GM23338 (cell line): ENCODE results near the gene GRN. TPM values are rescaled to one million over a fixed set of nuclear protein-coding genes. Genes with fewer than 3 reads are reported as not detected.

ENCODE experiments used
- ATAC-seq: fragments of 200-7000 bp; cut with Tn5 transposase; 3 replicates; pipeline ENCODE4 v1.9.1; 2020
- DNase-seq: peaks from one replicate; pipeline ENCODE4 v3.0.0-alpha.2; 2015; ENCODE audit warnings: low spot score
- H2AFZ ChIP-seq: fragments of 200-600 bp; sonication (generic); 2 replicates; pipeline ENCODE4 v1.8.0; 2016; ENCODE audit warnings: antibody characterized with exemption, mild to moderate bottlenecking, moderate library complexity
- H3F3A ChIP-seq: fragments of 200-600 bp; sonication (generic); replicated peaks from 2 replicates; pipeline ENCODE4 v1.8.0; 2017; ENCODE audit warnings: antibody characterized with exemption, mixed run types, low read depth
- H3K27ac ChIP-seq: fragments of 200-600 bp; sonication (generic); 2 replicates; pipeline ENCODE4 v1.6.1; 2016; ENCODE audit warnings: low read depth
- H3K27me3 ChIP-seq: fragments of 200-600 bp; sonication (generic); 2 replicates; pipeline ENCODE4 v1.8.0; 2016; ENCODE audit warnings: mild to moderate bottlenecking, mixed run types, moderate library complexity; ENCODE audit not compliant: insufficient read depth
- H3K36me3 ChIP-seq: fragments of 200-600 bp; sonication (generic); 2 replicates; pipeline ENCODE4 v1.8.0; 2016; ENCODE audit warnings: mild to moderate bottlenecking; ENCODE audit not compliant: insufficient read depth
- H3K4me1 ChIP-seq: fragments of 200-600 bp; sonication (generic); 2 replicates; pipeline ENCODE4 v1.8.0; 2016; ENCODE audit warnings: mild to moderate bottlenecking, moderate library complexity; ENCODE audit not compliant: insufficient read depth
- H3K4me2 ChIP-seq: fragments of 200-600 bp; sonication (generic); 2 replicates; pipeline ENCODE4 v1.7.1; 2017; ENCODE audit warnings: mixed run types
- H3K4me3 ChIP-seq: fragments of 200-600 bp; sonication (generic); 2 replicates; pipeline ENCODE4 v1.6.1; 2016; ENCODE audit warnings: mixed run types
- H3K79me2 ChIP-seq: fragments of 200-600 bp; sonication (generic); replicated peaks from 2 replicates; pipeline ENCODE4 v1.8.0; 2017; ENCODE audit warnings: mild to moderate bottlenecking; ENCODE audit not compliant: insufficient read depth
- H3K9me2 ChIP-seq: fragments of 200-600 bp; sonication (generic); 2 replicates; pipeline ENCODE4 v1.8.0; 2017; ENCODE audit not compliant: insufficient read depth
- H4K20me1 ChIP-seq: fragments of 200-600 bp; sonication (generic); replicated peaks from 2 replicates; pipeline ENCODE4 v1.8.0; 2017; ENCODE audit warnings: mild to moderate bottlenecking; ENCODE audit not compliant: insufficient read depth
- H3K27ac Mint-ChIP-seq: 2 replicates; pipeline ENCODE4 v1.8.0; 2020; ENCODE audit warnings: inconsistent platforms, mild to moderate bottlenecking, moderate library complexity, mixed read lengths
- H3K27me3 Mint-ChIP-seq: 3 replicates; pipeline ENCODE4 v1.8.0; 2022; ENCODE audit warnings: low read depth, mild to moderate bottlenecking, moderate library complexity, mixed read lengths, inconsistent platforms; ENCODE audit not compliant: insufficient read depth, poor library complexity
- H3K36me3 Mint-ChIP-seq: 3 replicates; pipeline ENCODE4 v1.8.0; 2021; ENCODE audit warnings: low read depth, mild to moderate bottlenecking, inconsistent platforms, moderate library complexity, mixed read lengths
- H3K4me1 Mint-ChIP-seq: 3 replicates; pipeline ENCODE4 v1.8.0; 2020; ENCODE audit warnings: mild to moderate bottlenecking, inconsistent platforms, mixed read lengths
- H3K4me3 Mint-ChIP-seq: 3 replicates; pipeline ENCODE4 v1.8.0; 2021; ENCODE audit warnings: moderate library complexity, mild to moderate bottlenecking, inconsistent platforms, mixed read lengths
- H3K9me3 Mint-ChIP-seq: 3 replicates; pipeline ENCODE4 v1.8.0; 2020; ENCODE audit warnings: moderate library complexity, mild to moderate bottlenecking, inconsistent platforms, mixed read lengths
- CTCF ChIP-seq, 2 experiments: fragments of 200-600 bp in 1 of 2; sonication (generic) in 1 of 2; conservative IDR thresholded peaks; 2 replicates each; pipeline versions ENCODE4 v1.5.1 to v1.6.1; 2016 to 2017; ENCODE audit warnings: antibody characterized with exemption in 2 of 2, low read depth in 2 of 2, mild to moderate bottlenecking in 2 of 2, moderate library complexity in 1 of 2
- ETS1 ChIP-seq: IDR thresholded peaks from 2 replicates; pipeline ENCODE4 v1.6.1; 2016; ENCODE audit warnings: antibody characterized with exemption
- EZH2 ChIP-seq: fragments of 200-600 bp; sonication (generic); IDR thresholded peaks from one replicate; pipeline ENCODE4 v1.8.0; 2017; ENCODE audit warnings: antibody characterized with exemption, mild to moderate bottlenecking, low read depth; ENCODE audit not compliant: unreplicated experiment
- EZH2phosphoT487 ChIP-seq: fragments of 200-600 bp; sonication (generic); IDR thresholded peaks from one replicate; pipeline ENCODE4 v1.8.1; 2018; ENCODE audit warnings: antibody characterized with exemption; ENCODE audit not compliant: unreplicated experiment
- JUNB ChIP-seq: IDR thresholded peaks from one replicate; pipeline ENCODE4 v1.6.1; 2016; ENCODE audit warnings: antibody characterized with exemption; ENCODE audit not compliant: unreplicated experiment
- NANOG ChIP-seq: IDR thresholded peaks from 2 replicates; pipeline ENCODE4 v1.6.1; 2016; ENCODE audit warnings: antibody characterized with exemption, borderline replicate concordance
- REST ChIP-seq: IDR thresholded peaks from one replicate; pipeline ENCODE4 v1.6.1; 2018; ENCODE audit warnings: antibody characterized with exemption; ENCODE audit not compliant: unreplicated experiment
- ZNF114 ChIP-seq: fragments of 250-450 bp; sonication (Bioruptor Pico); IDR thresholded peaks from 2 replicates; pipeline ENCODE4 v1.5.0; 2020; ENCODE audit warnings: mild to moderate bottlenecking, moderate library complexity
- ZNF331 ChIP-seq: fragments of 250-450 bp; sonication (Bioruptor Pico); IDR thresholded peaks from 2 replicates; pipeline ENCODE4 v1.5.0; 2020; ENCODE audit warnings: low read depth, mild to moderate bottlenecking, moderate library complexity
- polyA plus RNA-seq: library from polyadenylated mRNA; unstranded; fragments of >200 nt; fragmentation: Nextera tagmentation; extraction: Ambion mirVana; gene quantifications from 2 replicates; pipeline ENCODE4 v1.2.1, GENCODE V29; 2016
- total RNA-seq: library from RNA; depleted of rRNA; stranded (reverse); fragments of >200 nt; shearing (Covaris generic); gene quantifications from 2 replicates; pipeline ENCODE4 v1.2.3, GENCODE V29; 2014

Gene GRN
- total and polyA plus RNA-seq, 2 experiments from 2014 or later, result 101 to 216 TPM

- no peaks in the 10 kb centered on the region; the same call in 1 of the 2 replicates for H3K4me1 ChIP-seq
- Mint-ChIP-seq H3K27ac (no peak overlapping the region), H3K4me3 (no peak overlapping the region; the same call in 2 of the 3 replicates), H3K4me1 (peaks cover 16% of the 10 kb centered on the region), H3K27me3 (peaks cover 34% of the 10 kb centered on the region), H3K36me3 (peaks cover 35% of the 10 kb centered on the region), H3K9me3 (no peaks in the 10 kb centered on the region)
- ATAC-seq, result no peak
- no peak for DNase-seq
- H3K4me2 ChIP-seq, result no peak overlapping the region
- H3K27me3 ChIP-seq, result peaks cover 17% of the 10 kb centered on the region
- TF ChIP-seq JUNB (no peak), EZH2phosphoT487 (no peak), NANOG (no peak), EZH2 (no peak), ETS1 (no peak), ZNF331 (no peak), CTCF (conservative IDR thresholded peaks at IDR 0.05; ENCODE audit: low read depth in 2 of 2) (no peak), ZNF114 (CRISPR knock-in tag) (no peak), REST (no peak)
- no peak overlapping the region for H3K4me3 ChIP-seq
- no peak overlapping the region for H2AFZ ChIP-seq
- no peak overlapping the region for H3K27ac ChIP-seq
- no peaks in the 10 kb centered on the region for H4K20me1 ChIP-seq
- H3K9me2 ChIP-seq, result no peaks in the 10 kb centered on the region
- H3K36me3 ChIP-seq, result 0 out of 2 replicates have a peak, but pooled peaks cover 4% of the 10 kb centered on the region
- H3F3A ChIP-seq, result peaks cover 8% of the 10 kb centered on the region; the same call in 1 of the 2 replicates
- H3K79me2 ChIP-seq, result peaks cover 9% of the 10 kb centered on the region
Observed at GRCh38 chr17:44322236-44322895, 22.7 kb upstream of the GRN start.
